WTC11 (cell line): ENCODE results near the gene MECR. TPM values are rescaled to one million over a fixed set of nuclear protein-coding genes. Genes with fewer than 3 reads are reported as not detected.

Experiments used
- ATAC-seq: fragments of 200-7000 bp; cut with Tn5 transposase; 2 replicates; pipeline ENCODE4 v1.10.0; 2021; ENCODE audit warnings: mild to moderate bottlenecking, moderate library complexity
- CTCF ChIA-PET: fragments of 300-600 bp; sonication (Branson Sonifier 250); formaldehyde crosslinking; loops from one replicate; lab custom pipeline; 2021; ENCODE audit warnings: antibody characterized with exemption; lab: Charles Lee
- POLR2A ChIA-PET: fragments of 350-600 bp; sonication (Branson Sonifier 250); formaldehyde crosslinking; loops from one replicate; lab custom pipeline; 2021; ENCODE audit warnings: antibody characterized with exemption; lab: Charles Lee
- DNase-seq: peaks from one replicate; pipeline ENCODE4 v3.0.0; 2021; ENCODE audit warnings: low spot score
- H3K27ac Mint-ChIP-seq: 2 replicates; pipeline ENCODE4 v1.8.0; 2021; ENCODE audit warnings: mixed read lengths
- H3K27me3 Mint-ChIP-seq: 2 replicates; pipeline ENCODE4 v1.8.0; 2021; ENCODE audit warnings: low read depth, mild to moderate bottlenecking, moderate library complexity, mixed read lengths
- H3K36me3 Mint-ChIP-seq: 2 replicates; pipeline ENCODE4 v1.8.0; 2021; ENCODE audit warnings: mixed read lengths
- H3K4me1 Mint-ChIP-seq: 2 replicates; pipeline ENCODE4 v1.8.0; 2022; ENCODE audit warnings: mixed read lengths
- H3K4me3 Mint-ChIP-seq: 2 replicates; pipeline ENCODE4 v1.8.0; 2021; ENCODE audit warnings: mild to moderate bottlenecking, moderate library complexity, mixed read lengths
- H3K9me3 Mint-ChIP-seq: 2 replicates; pipeline ENCODE4 v1.8.0; 2021; ENCODE audit warnings: mixed read lengths
- ARID4B ChIP-seq: sonication (generic); formaldehyde crosslinking; IDR thresholded peaks from 2 replicates; pipeline ENCODE4 v1.8.0; 2023; ENCODE audit warnings: missing genetic modification reagents, mild to moderate bottlenecking, borderline replicate concordance
- CREM ChIP-seq: sonication (generic); formaldehyde crosslinking; IDR thresholded peaks from 2 replicates; pipeline ENCODE4 v1.8.1; 2022; ENCODE audit warnings: mild to moderate bottlenecking, missing genetic modification reagents, moderate library complexity
- GABPB1 ChIP-seq: sonication (generic); formaldehyde crosslinking; IDR thresholded peaks from 2 replicates; pipeline ENCODE4 v1.8.1; 2023; ENCODE audit warnings: mild to moderate bottlenecking, missing genetic modification reagents
- HMGA2 ChIP-seq: fragments of 250-450 bp; sonication (Bioruptor Pico); IDR thresholded peaks from 2 replicates; pipeline ENCODE4 v1.4.0; 2021; ENCODE audit warnings: mild to moderate bottlenecking, moderate library complexity
- IRF1 ChIP-seq: sonication (generic); formaldehyde crosslinking; IDR thresholded peaks from 2 replicates; pipeline ENCODE4 v1.8.0; 2023; ENCODE audit warnings: missing genetic modification reagents
- KAT7 ChIP-seq: sonication (generic); formaldehyde crosslinking; IDR thresholded peaks from 2 replicates; pipeline ENCODE4 v1.8.1; 2023; ENCODE audit warnings: missing genetic modification reagents, mild to moderate bottlenecking, borderline replicate concordance
- MLX ChIP-seq: sonication (generic); formaldehyde crosslinking; IDR thresholded peaks from 2 replicates; pipeline ENCODE4 v1.8.1; 2023; ENCODE audit warnings: mild to moderate bottlenecking, missing genetic modification reagents, moderate library complexity
- NFE2L1 ChIP-seq: sonication (generic); formaldehyde crosslinking; IDR thresholded peaks from 2 replicates; pipeline ENCODE4 v1.8.1; 2023; ENCODE audit warnings: missing genetic modification reagents
- NFYB ChIP-seq: sonication (generic); formaldehyde crosslinking; conservative IDR thresholded peaks from 2 replicates; pipeline ENCODE4 v1.8.0; 2022; ENCODE audit warnings: low read depth, missing genetic modification reagents
- ZNF121 ChIP-seq: sonication (generic); formaldehyde crosslinking; IDR thresholded peaks from 2 replicates; pipeline ENCODE4 v1.8.0; 2023; ENCODE audit warnings: missing genetic modification reagents
- ZNF138 ChIP-seq: sonication (generic); formaldehyde crosslinking; conservative IDR thresholded peaks from 2 replicates; pipeline ENCODE4 v1.8.1; 2022; ENCODE audit warnings: mild to moderate bottlenecking, moderate library complexity, missing genetic modification reagents
- ZNF219 ChIP-seq: sonication (generic); formaldehyde crosslinking; IDR thresholded peaks from 2 replicates; pipeline ENCODE4 v1.8.0; 2023; ENCODE audit warnings: missing genetic modification reagents, mild to moderate bottlenecking, borderline replicate concordance
- ZNF423 ChIP-seq: fragments of 250-450 bp; sonication (Bioruptor Pico); IDR thresholded peaks from 2 replicates; pipeline ENCODE4 v2.1.2; 2022; ENCODE audit warnings: mild to moderate bottlenecking, moderate library complexity
- total RNA-seq: library from RNA; stranded (reverse); gene quantifications from 3 replicates; pipeline ENCODE4 v1.2.3, GENCODE V29; 2021
- TF ChIP-seq, protein P1 (sequence below): sonication (generic); formaldehyde crosslinking; IDR thresholded peaks from 2 replicates; pipeline ENCODE4 v1.8.1; 2023; ENCODE audit warnings: mild to moderate bottlenecking, missing genetic modification reagents, borderline replicate concordance

MECR gene
- total RNA-seq, 1 experiment from 2014 or later: 37.6 TPM

DNA sequence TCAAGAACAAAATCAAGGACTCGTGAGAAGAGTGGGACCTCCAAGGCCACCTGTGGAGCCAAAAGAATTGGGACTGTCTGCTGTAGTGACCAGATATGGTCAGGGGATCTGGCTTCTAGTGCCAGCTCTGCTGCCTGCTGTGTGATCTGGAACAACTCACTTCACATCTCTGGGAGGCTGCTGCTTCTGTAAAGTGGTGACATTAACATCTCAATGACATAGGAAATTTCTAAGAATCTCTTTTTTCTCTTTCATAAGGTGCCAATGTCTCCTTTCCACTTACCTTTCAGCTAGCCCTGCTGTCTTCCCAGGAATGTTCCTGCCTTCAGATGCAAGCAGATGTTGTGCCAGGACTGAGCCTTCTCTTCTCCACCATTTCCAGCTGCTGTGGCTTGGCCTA lies 44.0 kb downstream of the MECR start (continued):
- no peak for TF ChIP-seq ARID4B (CRISPR knock-in tag)
- 0 out of 2 replicates have a peak, but pooled peaks have one; percentile 21 for TF ChIP-seq ZNF423 (CRISPR knock-in tag)
- no peak for TF ChIP-seq CREM (CRISPR knock-in tag)
- TF ChIP-seq KAT7 (CRISPR knock-in tag): no peak
- peak; percentile 97 for TF ChIP-seq ZNF121
- no peak for TF ChIP-seq HMGA2 (CRISPR knock-in tag)
- TF ChIP-seq ZNF138 (CRISPR knock-in tag): no peak
- no peak for TF ChIP-seq NFYB (CRISPR knock-in tag)

- peaks cover 5% of the 10 kb centered on the region for H3K9me3 Mint-ChIP-seq
- peak overlapping the region; percentile 98 for H3K27ac Mint-ChIP-seq
- DNase-seq: no peak
- ChIA-PET POLR2A (interaction anchor here (1.0 kb wide), 1 partner anchor 272 kb away, joined by 4 read pairs; the partner anchor contains the start of gene EPB41), CTCF (interaction anchor here (1.1 to 2.4 kb wide), 5 partner anchors 11 to 304 kb away, joined by 3 to 30 read pairs (median 7); no protein-coding TSS in a partner anchor)
- H3K4me1 Mint-ChIP-seq: peaks cover 46% of the 10 kb centered on the region
- peak overlapping the region; percentile 24 for H3K4me3 Mint-ChIP-seq
- H3K27me3 Mint-ChIP-seq: no peaks in the 10 kb centered on the region
- ATAC-seq: no peak
- peaks cover 6% of the 10 kb centered on the region for H3K36me3 Mint-ChIP-seq
- TF ChIP-seq MLX (CRISPR knock-in tag) (no peak), GABPB1 (CRISPR knock-in tag) (peak; percentile 65; the same call in 1 of the 2 replicates)
Observed at GRCh38 chr1:29186252-29186651, 44.5 kb downstream of the MECR start.

DNA sequence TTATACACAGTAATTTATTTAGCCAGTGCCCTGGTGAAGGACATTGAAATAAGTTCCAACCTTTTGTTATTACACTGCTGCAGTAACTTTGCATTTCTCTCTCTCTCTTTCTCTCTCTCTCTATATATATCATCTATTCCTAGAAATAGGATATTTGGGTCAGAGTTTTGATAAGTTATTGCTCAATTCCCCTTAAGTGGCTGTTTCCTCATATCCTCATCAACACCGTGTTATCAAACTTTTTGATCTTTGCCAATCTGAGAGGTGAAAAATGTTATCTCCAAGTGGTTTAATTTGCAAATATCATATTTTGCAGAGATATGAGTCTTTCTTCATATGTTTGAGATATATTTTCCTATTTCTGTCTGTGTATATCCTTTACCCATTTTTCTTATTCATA lies 47.4 kb downstream of the MECR start:
- ChIA-PET POLR2A (no interaction called here), CTCF (interaction anchor here (1.2 to 2.7 kb wide), 3 partner anchors 14 to 301 kb away, joined by 5 to 25 read pairs (median 23); no protein-coding TSS in a partner anchor)
- Mint-ChIP-seq H3K27me3 (no peaks in the 10 kb centered on the region), H3K36me3 (peaks cover 15% of the 10 kb centered on the region), H3K4me3 (no peak overlapping the region), H3K27ac (peak overlapping the region; percentile 99; the same call in 1 of the 2 replicates), H3K9me3 (no peaks in the 10 kb centered on the region), H3K4me1 (peaks cover 60% of the 10 kb centered on the region)
- no peak for TF ChIP-seq IRF1 (CRISPR knock-in tag)
- no peak for TF ChIP-seq ZNF219
- TF ChIP-seq, protein P1, sequence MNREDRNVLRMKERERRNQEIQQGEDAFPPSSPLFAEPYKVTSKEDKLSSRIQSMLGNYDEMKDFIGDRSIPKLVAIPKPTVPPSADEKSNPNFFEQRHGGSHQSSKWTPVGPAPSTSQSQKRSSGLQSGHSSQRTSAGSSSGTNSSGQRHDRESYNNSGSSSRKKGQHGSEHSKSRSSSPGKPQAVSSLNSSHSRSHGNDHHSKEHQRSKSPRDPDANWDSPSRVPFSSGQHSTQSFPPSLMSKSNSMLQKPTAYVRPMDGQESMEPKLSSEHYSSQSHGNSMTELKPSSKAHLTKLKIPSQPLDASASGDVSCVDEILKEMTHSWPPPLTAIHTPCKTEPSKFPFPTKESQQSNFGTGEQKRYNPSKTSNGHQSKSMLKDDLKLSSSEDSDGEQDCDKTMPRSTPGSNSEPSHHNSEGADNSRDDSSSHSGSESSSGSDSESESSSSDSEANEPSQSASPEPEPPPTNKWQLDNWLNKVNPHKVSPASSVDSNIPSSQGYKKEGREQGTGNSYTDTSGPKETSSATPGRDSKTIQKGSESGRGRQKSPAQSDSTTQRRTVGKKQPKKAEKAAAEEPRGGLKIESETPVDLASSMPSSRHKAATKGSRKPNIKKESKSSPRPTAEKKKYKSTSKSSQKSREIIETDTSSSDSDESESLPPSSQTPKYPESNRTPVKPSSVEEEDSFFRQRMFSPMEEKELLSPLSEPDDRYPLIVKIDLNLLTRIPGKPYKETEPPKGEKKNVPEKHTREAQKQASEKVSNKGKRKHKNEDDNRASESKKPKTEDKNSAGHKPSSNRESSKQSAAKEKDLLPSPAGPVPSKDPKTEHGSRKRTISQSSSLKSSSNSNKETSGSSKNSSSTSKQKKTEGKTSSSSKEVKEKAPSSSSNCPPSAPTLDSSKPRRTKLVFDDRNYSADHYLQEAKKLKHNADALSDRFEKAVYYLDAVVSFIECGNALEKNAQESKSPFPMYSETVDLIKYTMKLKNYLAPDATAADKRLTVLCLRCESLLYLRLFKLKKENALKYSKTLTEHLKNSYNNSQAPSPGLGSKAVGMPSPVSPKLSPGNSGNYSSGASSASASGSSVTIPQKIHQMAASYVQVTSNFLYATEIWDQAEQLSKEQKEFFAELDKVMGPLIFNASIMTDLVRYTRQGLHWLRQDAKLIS: no peak
- TF ChIP-seq HMGA2 (CRISPR knock-in tag): no peak
- TF ChIP-seq NFE2L1: no peak
- TF ChIP-seq ZNF121: no peak
- ATAC-seq (no peak), DNase-seq (no peak)
